ENCODE results near the gene RIC3. TPM values are rescaled to one million over a fixed set of nuclear protein-coding genes. Genes with fewer than 3 reads are reported as not detected.

Gene RIC3
- total RNA-seq, 1 experiment from 2014 or later, result 23.7 TPM

DNA sequence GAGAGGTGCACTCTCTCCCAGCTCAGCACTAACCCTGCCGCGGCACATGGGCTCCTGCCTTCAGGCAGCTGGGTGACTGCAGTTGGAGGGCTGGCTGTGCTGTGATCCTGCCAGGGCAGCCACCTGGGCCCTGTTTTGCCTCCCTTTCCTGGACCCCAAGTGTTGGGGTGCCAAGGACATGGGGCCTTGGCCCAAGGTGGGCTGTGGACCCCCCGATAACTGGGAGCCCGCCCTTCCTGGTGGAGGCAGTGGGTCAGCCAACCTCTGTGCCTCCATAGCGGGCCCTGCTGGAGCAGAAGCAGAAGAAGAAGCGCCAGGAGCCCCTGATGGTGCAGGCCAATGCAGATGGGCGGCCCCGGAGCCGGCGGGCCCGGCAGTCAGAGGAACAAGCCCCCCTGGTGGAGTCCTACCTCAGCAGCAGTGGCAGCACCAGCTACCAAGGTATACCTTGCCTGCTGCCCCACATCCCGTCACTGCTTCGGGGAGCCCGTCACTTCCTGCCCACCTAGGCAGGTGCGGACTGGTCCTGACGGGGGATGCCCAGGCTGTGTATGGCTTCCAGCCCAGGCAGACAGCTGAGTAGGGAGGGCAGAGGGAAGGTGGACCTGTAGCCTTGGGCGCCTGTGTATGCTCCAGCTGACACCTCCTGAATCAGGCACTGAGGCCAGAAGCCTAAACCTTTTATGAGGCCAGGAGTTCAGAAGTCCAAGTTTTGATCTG is 78.9 kb downstream of the RIC3 start:
- no CpG with 5 or more reads among the region's 17 CpGs for WGBS (ENCODE audit: extremely low coverage, insufficient read length, low lambda C conversion rate)
- Histone ChIP-seq H3K4ac (ENCODE audit: low read depth, low read length) (no peak overlapping the region), H3K79me2 (ENCODE audit: insufficient read depth, low read length) (no peaks in the 10 kb centered on the region), H3K9ac (ENCODE audit: extremely low read depth, insufficient read length, low read length) (no peak overlapping the region), H2BK15ac (ENCODE audit: low read depth, low read length) (no peak overlapping the region), H4K20me1 (ENCODE audit: control insufficient read depth, insufficient read depth, insufficient read length) (no peaks in the 10 kb centered on the region), H3K79me1 (ENCODE audit: insufficient read depth, low read depth, low read length, poor library complexity, severe bottlenecking) (no peaks in the 10 kb centered on the region), H3T11ph (ENCODE audit: low read length) (no peak overlapping the region), H2BK12ac (ENCODE audit: insufficient read length, low read depth, low read length) (no peak overlapping the region), H4K8ac (replicated peaks; ENCODE audit: insufficient read length, low read depth, low read length) (no peak overlapping the region), H2AK5ac (ENCODE audit: insufficient read length, low read length) (no peak overlapping the region), H3K27me3 (ENCODE audit: insufficient read depth, low read length) (no peaks in the 10 kb centered on the region), H3K56ac (ENCODE audit: insufficient read length, low read depth, low read length) (no peak overlapping the region), H3K14ac (ENCODE audit: insufficient read depth, low read length) (no peak overlapping the region; the same call in 1 of the 2 replicates), H2BK120ac (ENCODE audit: low read depth, low read length, poor library complexity, severe bottlenecking) (no peak overlapping the region), H4K91ac (ENCODE audit: insufficient read length, low read depth, low read length) (no peak overlapping the region), H3K23me2 (ENCODE audit: insufficient read length, low read depth, low read length, poor library complexity, severe bottlenecking) (no peaks in the 10 kb centered on the region), H4K5ac (ENCODE audit: insufficient read length, low read depth, low read length) (no peak overlapping the region), H2BK5ac (ENCODE audit: insufficient read length, low read length) (no peak overlapping the region), H3K23ac (ENCODE audit: insufficient read length, low read depth, low read length) (no peak overlapping the region), H3K4me2 (ENCODE audit: insufficient read depth, insufficient read length, low read length) (no peak overlapping the region), H3K4me1 (ENCODE audit: insufficient read depth, low read length) (peaks cover 2% of the 10 kb centered on the region; the same call in 1 of the 2 replicates), H2BK20ac (ENCODE audit: low read depth, low read length, poor library complexity, severe bottlenecking) (no peak overlapping the region), H3K9me3 (ENCODE audit: control insufficient read depth, low read depth, low read length) (no peaks in the 10 kb centered on the region), H2AFZ (ENCODE audit: low read length) (no peak overlapping the region), H3K18ac (ENCODE audit: insufficient read length, low read depth, low read length) (no peak overlapping the region), H3K27ac (ENCODE audit: insufficient read length, low read depth, low read length) (no peak overlapping the region)
- TF ChIP-seq, protein P1, sequence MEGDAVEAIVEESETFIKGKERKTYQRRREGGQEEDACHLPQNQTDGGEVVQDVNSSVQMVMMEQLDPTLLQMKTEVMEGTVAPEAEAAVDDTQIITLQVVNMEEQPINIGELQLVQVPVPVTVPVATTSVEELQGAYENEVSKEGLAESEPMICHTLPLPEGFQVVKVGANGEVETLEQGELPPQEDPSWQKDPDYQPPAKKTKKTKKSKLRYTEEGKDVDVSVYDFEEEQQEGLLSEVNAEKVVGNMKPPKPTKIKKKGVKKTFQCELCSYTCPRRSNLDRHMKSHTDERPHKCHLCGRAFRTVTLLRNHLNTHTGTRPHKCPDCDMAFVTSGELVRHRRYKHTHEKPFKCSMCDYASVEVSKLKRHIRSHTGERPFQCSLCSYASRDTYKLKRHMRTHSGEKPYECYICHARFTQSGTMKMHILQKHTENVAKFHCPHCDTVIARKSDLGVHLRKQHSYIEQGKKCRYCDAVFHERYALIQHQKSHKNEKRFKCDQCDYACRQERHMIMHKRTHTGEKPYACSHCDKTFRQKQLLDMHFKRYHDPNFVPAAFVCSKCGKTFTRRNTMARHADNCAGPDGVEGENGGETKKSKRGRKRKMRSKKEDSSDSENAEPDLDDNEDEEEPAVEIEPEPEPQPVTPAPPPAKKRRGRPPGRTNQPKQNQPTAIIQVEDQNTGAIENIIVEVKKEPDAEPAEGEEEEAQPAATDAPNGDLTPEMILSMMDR (conservative IDR thresholded peaks at IDR 0.05), result peak; percentile 12; the same call in 1 of the 3 replicates
- Mint-ChIP-seq H3K4me3 (no peak overlapping the region), H3K27ac (no peak overlapping the region), H3K4me1 (peaks cover 23 to 27% of the 10 kb centered on the region in 2 experiments), H3K36me3 (ENCODE audit: insufficient read depth in 1 of 3, low read depth in 3 of 3) (peaks cover 7 to 16% (median 14%) of the 10 kb centered on the region in 3 experiments; a peak in 6 of 7 replicates), H3K9me3 (peaks cover 0 to 2% of the 10 kb centered on the region in 2 experiments; a peak in 1 of 5 replicates), H3K27me3 (ENCODE audit: low read depth) (no peaks in the 10 kb centered on the region; the same call in 1 of the 2 replicates)
- no peak for DNase-seq

All from H9 (cell line).